ENCODE measurements around the gene LAG3.

LAG3 gene

DNA sequence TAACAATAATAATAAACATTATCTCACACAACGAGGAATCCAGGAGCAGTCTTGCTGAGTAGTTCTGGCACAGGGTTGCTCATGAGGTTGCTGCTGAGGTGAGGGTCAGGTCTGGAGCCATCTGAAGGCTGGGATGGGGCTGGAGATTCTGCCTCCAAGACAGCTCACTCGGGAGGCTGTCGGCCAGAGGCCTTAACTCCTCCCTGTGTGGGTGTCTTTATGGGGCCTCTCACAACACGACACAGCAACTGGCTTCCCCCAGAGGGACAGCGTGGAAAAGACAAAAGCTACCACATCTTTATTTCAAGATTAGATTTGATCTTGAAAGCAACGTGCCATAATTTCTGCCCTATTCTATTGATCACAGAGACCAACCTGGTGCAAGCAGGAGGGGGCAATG is 9.8 kb downstream of the LAG3 start:
- no peak for DNase-seq (ENCODE audit: low read depth)
- no peak overlapping the region for H3K4me3 ChIP-seq (ENCODE audit: control insufficient read depth, low read depth, low read length)
- TF ChIP-seq, protein P1, sequence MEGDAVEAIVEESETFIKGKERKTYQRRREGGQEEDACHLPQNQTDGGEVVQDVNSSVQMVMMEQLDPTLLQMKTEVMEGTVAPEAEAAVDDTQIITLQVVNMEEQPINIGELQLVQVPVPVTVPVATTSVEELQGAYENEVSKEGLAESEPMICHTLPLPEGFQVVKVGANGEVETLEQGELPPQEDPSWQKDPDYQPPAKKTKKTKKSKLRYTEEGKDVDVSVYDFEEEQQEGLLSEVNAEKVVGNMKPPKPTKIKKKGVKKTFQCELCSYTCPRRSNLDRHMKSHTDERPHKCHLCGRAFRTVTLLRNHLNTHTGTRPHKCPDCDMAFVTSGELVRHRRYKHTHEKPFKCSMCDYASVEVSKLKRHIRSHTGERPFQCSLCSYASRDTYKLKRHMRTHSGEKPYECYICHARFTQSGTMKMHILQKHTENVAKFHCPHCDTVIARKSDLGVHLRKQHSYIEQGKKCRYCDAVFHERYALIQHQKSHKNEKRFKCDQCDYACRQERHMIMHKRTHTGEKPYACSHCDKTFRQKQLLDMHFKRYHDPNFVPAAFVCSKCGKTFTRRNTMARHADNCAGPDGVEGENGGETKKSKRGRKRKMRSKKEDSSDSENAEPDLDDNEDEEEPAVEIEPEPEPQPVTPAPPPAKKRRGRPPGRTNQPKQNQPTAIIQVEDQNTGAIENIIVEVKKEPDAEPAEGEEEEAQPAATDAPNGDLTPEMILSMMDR (conservative IDR thresholded peaks at IDR 0.05; ENCODE audit: control insufficient read depth, insufficient read depth, low read depth, low read length), result no peak

DNA sequence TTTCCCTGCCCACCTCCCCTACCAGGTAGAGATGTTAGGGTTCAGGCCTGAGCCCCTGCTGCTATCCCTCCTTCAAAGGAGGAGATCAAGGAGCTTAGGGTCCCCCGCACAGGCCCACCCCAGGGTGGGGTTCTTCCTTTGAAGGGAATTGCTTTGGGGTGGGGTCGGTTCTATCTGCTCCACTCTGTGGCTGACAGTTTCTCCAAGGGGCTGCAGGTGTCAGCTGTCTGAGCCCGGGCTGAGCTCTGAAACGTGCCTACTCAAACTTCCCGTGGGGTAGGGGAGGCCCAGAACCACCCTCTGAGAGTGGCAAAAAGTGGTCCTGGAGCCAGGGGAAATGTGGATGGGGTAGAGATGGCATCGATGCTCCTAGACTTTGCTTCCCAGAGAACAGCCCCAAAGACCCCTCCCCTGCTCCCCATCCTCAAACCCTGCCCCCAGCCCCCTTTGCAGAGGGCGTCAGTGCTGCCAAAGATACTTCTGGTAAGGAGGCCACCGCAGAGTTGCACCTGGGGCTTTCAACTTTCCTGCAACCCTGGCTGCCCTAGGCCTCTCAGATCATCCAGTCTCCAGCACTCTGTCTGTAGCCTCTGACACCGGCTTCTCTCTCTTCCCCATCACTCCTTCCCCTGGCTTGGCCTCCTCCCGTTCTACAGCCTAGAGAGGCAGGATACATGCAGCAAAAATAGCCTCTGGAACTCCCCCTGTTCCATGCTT is 10.7 kb downstream of the LAG3 start:
- DNase-seq (ENCODE audit: low read depth), result no peak
- TF ChIP-seq, protein P1 (conservative IDR thresholded peaks at IDR 0.05; ENCODE audit: control insufficient read depth, insufficient read depth, low read depth, low read length), result no peak
- H3K4me3 ChIP-seq (ENCODE audit: control insufficient read depth, low read depth, low read length), result no peak overlapping the region

DNA sequence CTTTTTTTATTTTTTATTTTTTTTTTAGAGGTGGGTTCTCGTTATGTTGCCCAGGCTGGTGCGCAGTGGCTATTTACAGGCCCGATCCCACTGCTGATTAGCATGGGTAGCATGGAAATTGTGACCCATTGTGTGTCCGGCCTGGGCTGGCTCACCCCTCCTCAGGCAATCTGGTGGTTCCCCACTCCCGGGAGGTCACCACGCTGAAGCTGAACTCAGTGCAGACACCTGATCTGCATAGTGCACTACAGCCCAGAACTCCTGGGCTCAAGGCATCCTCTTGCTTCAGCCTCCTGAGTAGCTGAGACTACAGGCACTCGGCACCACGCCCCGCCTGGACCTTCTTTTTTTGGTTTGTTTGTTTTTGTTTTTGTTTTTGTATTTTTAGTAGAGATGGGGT is 11.5 kb downstream of the LAG3 start:
- DNase-seq (ENCODE audit: low read depth), result no peak
- H3K4me3 ChIP-seq (ENCODE audit: control insufficient read depth, low read depth, low read length), result no peak overlapping the region
- TF ChIP-seq, protein P1 (conservative IDR thresholded peaks at IDR 0.05; ENCODE audit: control insufficient read depth, insufficient read depth, low read depth, low read length), result no peak

DNA sequence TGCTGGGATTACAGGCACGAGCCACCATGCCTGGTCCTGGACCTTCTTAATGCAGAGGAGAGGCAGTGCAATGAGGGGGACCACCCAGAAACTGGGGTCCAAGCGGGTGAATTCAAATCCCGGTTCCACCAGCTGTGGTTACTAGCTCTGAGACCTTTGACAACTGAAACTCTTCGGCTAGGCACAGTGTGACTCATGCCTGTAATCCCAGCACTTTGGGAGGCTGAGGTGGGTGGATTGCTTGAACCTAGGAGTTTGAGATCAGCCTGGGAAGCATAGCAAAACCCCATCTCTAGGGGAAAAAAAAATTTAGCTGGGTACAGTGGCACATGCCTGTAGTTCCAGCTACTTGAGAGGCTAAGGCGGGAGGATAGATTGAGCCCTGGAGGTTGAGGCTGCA is 12.0 kb downstream of the LAG3 start:
- no peak for DNase-seq (ENCODE audit: low read depth)
- H3K4me3 ChIP-seq (ENCODE audit: control insufficient read depth, low read depth, low read length), result no peak overlapping the region
- TF ChIP-seq, protein P1 (conservative IDR thresholded peaks at IDR 0.05; ENCODE audit: control insufficient read depth, insufficient read depth, low read depth, low read length), result no peak

DNA sequence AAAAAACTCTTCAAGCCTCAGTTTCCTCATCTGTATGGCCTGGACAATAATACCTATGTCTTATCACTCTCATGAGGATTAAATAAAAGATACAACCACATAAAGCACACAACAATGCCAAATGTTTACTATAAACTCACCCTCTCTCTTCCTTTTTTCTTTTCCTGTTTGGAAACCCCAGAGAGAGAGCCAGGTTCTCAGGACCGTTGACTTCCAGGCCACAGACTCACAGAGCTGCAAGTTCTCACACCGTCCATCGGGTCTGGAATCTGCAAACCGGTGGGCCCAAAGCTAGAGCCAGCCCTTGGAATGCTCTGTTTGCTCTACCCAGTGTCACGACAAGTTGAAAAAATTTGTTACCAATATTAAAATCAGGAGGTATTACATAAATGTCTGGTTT is 12.4 kb downstream of the LAG3 start:
- no peak overlapping the region for H3K4me3 ChIP-seq (ENCODE audit: control insufficient read depth, low read depth, low read length)
- TF ChIP-seq, protein P1 (conservative IDR thresholded peaks at IDR 0.05; ENCODE audit: control insufficient read depth, insufficient read depth, low read depth, low read length), result no peak

DNA sequence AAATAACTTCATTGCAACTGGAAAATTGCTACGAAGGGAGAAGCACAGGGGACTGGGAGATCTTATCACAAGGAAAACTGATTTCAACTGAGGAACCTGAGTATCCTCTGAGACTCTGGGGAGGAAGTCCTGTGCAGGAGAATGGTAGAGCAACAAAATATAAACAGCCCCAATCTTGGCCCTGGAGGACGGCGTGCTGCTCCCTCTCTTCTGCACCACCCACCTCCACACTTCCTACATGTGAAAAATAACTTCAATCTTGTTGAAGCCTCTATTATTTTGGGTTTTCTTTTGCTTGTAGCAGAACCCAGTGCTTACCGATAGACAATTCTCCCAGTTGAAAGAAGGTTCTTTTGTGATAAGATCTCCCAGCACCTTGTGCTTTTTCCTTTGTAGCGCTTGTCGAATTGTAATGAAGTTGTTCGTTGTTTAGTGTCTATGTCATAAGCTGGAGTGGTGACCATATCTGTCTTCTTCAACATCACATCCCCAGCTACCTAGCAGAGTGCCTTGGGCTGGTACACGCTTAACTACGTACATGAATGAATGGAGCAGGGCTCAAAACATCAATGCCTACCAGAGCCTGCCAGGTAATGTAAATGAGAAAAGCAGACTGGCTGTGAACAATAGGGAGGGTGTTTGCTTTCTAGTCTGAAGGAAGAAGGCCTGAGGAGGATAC is 14.2 kb downstream of the LAG3 start:
- no peak overlapping the region for H3K4me3 ChIP-seq (ENCODE audit: control insufficient read depth, low read depth, low read length)
- DNase-seq (ENCODE audit: low read depth), result no peak

More for the DNA sequence above, 12.4 kb downstream of the LAG3 start:
- no peak for DNase-seq (ENCODE audit: low read depth)

More for the DNA sequence above, 14.2 kb downstream of the LAG3 start:
- TF ChIP-seq, protein P1 (conservative IDR thresholded peaks at IDR 0.05; ENCODE audit: control insufficient read depth, insufficient read depth, low read depth, low read length), result no peak

All from fibroblast of mammary gland (primary cell).